Lower leg skin (tissue), 4 donors: ENCODE measurements around the gene PDLIM7. TPM values are rescaled to one million over a fixed set of nuclear protein-coding genes. Genes with fewer than 3 reads are reported as not detected.

Source experiments
- DNase-seq, 2 donors: peaks; one replicate each; pipeline ENCODE4 v3.0.0-alpha.2; 2019; ENCODE audit warnings: low spot score in 2 of 2
- H3K4me3 ChIP-seq: fragments of 200-600 bp; sonication (generic); 2 replicates; pipeline ENCODE4 v1.5.1; 2017; ENCODE audit warnings: mild to moderate bottlenecking, low read depth; ENCODE audit not compliant: poor library complexity, severe bottlenecking
- CTCF ChIP-seq, 3 donors: fragments of 450-650 bp; IDR thresholded peaks; one replicate each; pipeline ENCODE4 v1.5.1; 2016; ENCODE audit warnings: antibody characterized with exemption in 3 of 3, mild to moderate bottlenecking in 3 of 3, moderate library complexity in 2 of 3
- POLR2A ChIP-seq, 2 donors: fragments of 450-650 bp; IDR thresholded peaks; one replicate each; pipeline ENCODE4 v1.6.1; 2016 to 2017; ENCODE audit warnings: antibody characterized with exemption in 2 of 2, mild to moderate bottlenecking in 1 of 2, moderate library complexity in 1 of 2
- WGBS, 2 donors: methylation state at CpG; one replicate each; pipeline ENCODE4 v1.1.5; 2018; 5-methylcytosine and 5-hydroxymethylcytosine counted together
- intact Hi-C: fragments of 100-400 bp; cut with DNase I; formaldehyde crosslinking; loops from one replicate; pipeline ENCODE4 v1.15.0; 2023; ENCODE audit warnings: low total_unique reads
- total RNA-seq, 4 donors: library from RNA; depleted of rRNA; stranded (reverse); fragments of >200 nt; gene quantifications; one replicate each; pipeline ENCODE4 v1.1.0, GENCODE V29; 2016

PDLIM7 gene
- total RNA-seq, 4 donors from 2014 or later: 11.8 to 31.7 (median 23.5) TPM

DNA sequence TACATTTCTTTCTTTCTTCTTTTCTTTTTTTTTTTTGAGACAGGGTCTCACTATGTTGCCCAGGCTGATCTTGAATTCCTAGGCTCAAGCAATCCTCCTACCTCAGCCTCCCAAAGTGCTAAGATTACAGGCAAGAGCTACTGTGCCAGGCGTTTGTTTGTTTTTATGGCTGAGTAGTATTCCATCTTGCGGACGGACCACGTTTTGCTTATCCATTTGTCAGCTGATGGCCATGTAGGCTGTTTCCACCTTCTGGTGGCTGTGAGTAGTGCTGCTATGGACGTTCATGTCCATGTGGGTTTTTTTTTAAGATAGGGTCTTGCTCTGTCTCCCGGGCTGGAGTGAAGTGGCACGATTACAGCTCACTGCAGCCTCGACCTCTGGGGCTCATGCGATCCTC, 9.8 kb upstream of the PDLIM7 start:
- intact Hi-C loops: no loop called here
- 81% methylated on average over 9 of the region's 9 CpGs for WGBS, 2 donors
- H3K4me3 ChIP-seq: no peak overlapping the region
- no peak for DNase-seq
- TF ChIP-seq POLR2A (IDR thresholded peaks at IDR 0.05) (no peak), CTCF (IDR thresholded peaks at IDR 0.05) (no peak)

GRCh38 chr5:177505075-177505474, 7.7 kb upstream of the PDLIM7 start:
- WGBS, 2 donors: 92 to 100% methylated on average over 3 to 4 of the region's 4 CpGs
- H3K4me3 ChIP-seq: no peak overlapping the region
- intact Hi-C loops: no loop called here
- TF ChIP-seq POLR2A (IDR thresholded peaks at IDR 0.05) (no peak), CTCF (IDR thresholded peaks at IDR 0.05) (no peak)
- DNase-seq: no peak

GRCh38 chr5:177504086-177505056, 7.0 kb upstream of the PDLIM7 start:
- no peak overlapping the region for H3K4me3 ChIP-seq
- 89 to 90% methylated on average over 30 to 34 of the region's 47 CpGs for WGBS, 2 donors
- DNase-seq: no peak
- TF ChIP-seq POLR2A (IDR thresholded peaks at IDR 0.05) (no peak), CTCF (IDR thresholded peaks at IDR 0.05) (no peak)
- intact Hi-C loops: loop anchor here (5.0 kb wide), 1 partner anchor 102 kb away; the partner anchor contains the start of gene PFN3

- no peak overlapping the region for H3K4me3 ChIP-seq
- WGBS, 2 donors: 82 to 84% methylated on average over 22 to 23 of the region's 24 CpGs
- no peak for TF ChIP-seq POLR2A (IDR thresholded peaks at IDR 0.05)
- TF ChIP-seq CTCF (IDR thresholded peaks at IDR 0.05): no peak
- intact Hi-C loops: loop anchor here (5.0 kb wide), 1 partner anchor 101 kb away; the partner anchor contains the start of gene PFN3
- no peak for DNase-seq
Measured at GRCh38 chr5:177503351-177504085, 6.1 kb upstream of the PDLIM7 start.

- no peak for DNase-seq
- TF ChIP-seq POLR2A (IDR thresholded peaks at IDR 0.05) (no peak), CTCF (IDR thresholded peaks at IDR 0.05) (no peak)
- WGBS, 2 donors: 75 to 76% methylated on average over 16 of the region's 16 CpGs
- intact Hi-C loops: loop anchor here (5.0 kb wide), 1 partner anchor 101 kb away; the partner anchor contains the start of gene PFN3
- H3K4me3 ChIP-seq: no peak overlapping the region
Measured at GRCh38 chr5:177502886-177503285, 5.5 kb upstream of the PDLIM7 start.
